PC-9 (cell line): ENCODE measurements around the gene TRIP6. TPM values are rescaled to one million over a fixed set of nuclear protein-coding genes. Genes with fewer than 3 reads are reported as not detected.

Experiments
- BruUV-seq: library from RNA; stranded (reverse); fragments of 400-500 nt; replicated peaks from 2 replicates; lab custom pipeline; 2021; lab: Mats Ljungman, UMichigan
- CTCF ChIA-PET: fragments of 300-600 bp; sonication (Branson Sonifier 250); formaldehyde crosslinking; loops from one replicate; lab custom pipeline; 2022; ENCODE audit warnings: antibody characterized with exemption; lab: Charles Lee
- POLR2A ChIA-PET: fragments of 300-600 bp; sonication (Branson Sonifier 250); formaldehyde crosslinking; loops from one replicate; lab custom pipeline; 2022; ENCODE audit warnings: antibody characterized with exemption; ENCODE audit not compliant: unreplicated experiment; lab: Charles Lee
- DNase-seq, 2 experiments: peaks; one replicate each; pipeline versions ENCODE4 v3.0.0 to v3.0.0-alpha.2; 2015 to 2022; ENCODE audit warnings: mixed read lengths in 1 of 2
- H2AFZ ChIP-seq: fragments of 200-600 bp; sonication (generic); 2 replicates; pipeline ENCODE4 v1.8.1; 2017; ENCODE audit warnings: antibody characterized with exemption
- H3F3A ChIP-seq: fragments of 200-600 bp; sonication (generic); 2 replicates; pipeline ENCODE4 v1.8.1; 2017; ENCODE audit warnings: antibody characterized with exemption, mild to moderate bottlenecking, low read depth; ENCODE audit not compliant: insufficient read depth
- H3K27ac ChIP-seq: fragments of 200-600 bp; sonication (generic); 2 replicates; pipeline ENCODE4 v1.6.1; 2016; ENCODE audit warnings: mixed run types
- H3K27me3 ChIP-seq: fragments of 200-600 bp; sonication (generic); 2 replicates; pipeline ENCODE4 v1.6.1; 2016; ENCODE audit warnings: low read depth, mixed run types; ENCODE audit not compliant: insufficient read depth
- H3K36me3 ChIP-seq: fragments of 200-600 bp; sonication (generic); 2 replicates; pipeline ENCODE4 v1.6.1; 2016; ENCODE audit warnings: low read depth, mixed run types
- H3K4me1 ChIP-seq: fragments of 200-600 bp; sonication (generic); replicated peaks from 2 replicates; pipeline ENCODE4 v1.6.1; 2016; ENCODE audit warnings: mixed run types; ENCODE audit not compliant: insufficient read depth
- H3K4me2 ChIP-seq: fragments of 200-600 bp; sonication (generic); 2 replicates; pipeline ENCODE4 v1.6.1; 2017; ENCODE audit warnings: mixed run types
- H3K4me3 ChIP-seq: fragments of 200-600 bp; sonication (generic); 2 replicates; pipeline ENCODE4 v1.6.1; 2016; ENCODE audit warnings: mixed run types
- H3K79me2 ChIP-seq: fragments of 200-600 bp; sonication (generic); 2 replicates; pipeline ENCODE4 v1.6.1; 2017; ENCODE audit warnings: low read depth, mixed run types
- H3K9me2 ChIP-seq: fragments of 200-600 bp; sonication (generic); 2 replicates; pipeline ENCODE4 v1.8.1; 2017; ENCODE audit warnings: mild to moderate bottlenecking; ENCODE audit not compliant: insufficient read depth
- H3K9me3 ChIP-seq: fragments of 200-600 bp; sonication (generic); 2 replicates; pipeline ENCODE4 v1.8.1; 2016; ENCODE audit warnings: low read depth; ENCODE audit not compliant: insufficient read depth
- H4K20me1 ChIP-seq: fragments of 200-600 bp; sonication (generic); 2 replicates; pipeline ENCODE4 v1.8.1; 2017; ENCODE audit not compliant: insufficient read depth
- CTCF ChIP-seq: fragments of 200-600 bp; sonication (generic); conservative IDR thresholded peaks from 2 replicates; pipeline ENCODE4 v1.6.1; 2017; ENCODE audit warnings: mixed run types, antibody characterized with exemption, mild to moderate bottlenecking, moderate library complexity
- EZH2 ChIP-seq: fragments of 200-600 bp; sonication (generic); IDR thresholded peaks from 2 replicates; pipeline ENCODE4 v1.8.0; 2017; ENCODE audit warnings: antibody characterized with exemption, low read depth
- intact Hi-C: fragments of 100-400 bp; cut with micrococcal nuclease; formaldehyde crosslinking; loops from one replicate; pipeline ENCODE4 v1.10.0; 2022; ENCODE audit not compliant: unreplicated experiment
- total RNA-seq: library from RNA; stranded (reverse); gene quantifications from 2 replicates; pipeline ENCODE4 v1.2.3, GENCODE V29; 2021

Gene TRIP6
- total RNA-seq, 1 experiment from 2014 or later = 89.3 TPM

- H3F3A ChIP-seq = peaks cover 14% of the 10 kb centered on the region
- H4K20me1 ChIP-seq = no peaks in the 10 kb centered on the region
- no peak overlapping the region for H3K4me3 ChIP-seq
- H2AFZ ChIP-seq = no peak overlapping the region
- TF ChIP-seq EZH2 (no peak), CTCF (no peak)
- no peaks in the 10 kb centered on the region for H3K36me3 ChIP-seq
- no peaks in the 10 kb centered on the region for H3K9me3 ChIP-seq
- intact Hi-C loops = no loop called here
- H3K79me2 ChIP-seq = no peaks in the 10 kb centered on the region
- DNase-seq = no peak
- ChIA-PET CTCF (no interaction called here), POLR2A (no interaction called here)
- H3K4me1 ChIP-seq = no peaks in the 10 kb centered on the region
- H3K4me2 ChIP-seq = no peak overlapping the region
- no peaks in the 10 kb centered on the region for H3K27me3 ChIP-seq
- no TSS peak for BruUV-seq
- H3K9me2 ChIP-seq = no peaks in the 10 kb centered on the region
- H3K27ac ChIP-seq = no peak overlapping the region
These were observed 6.2 kb upstream of the TRIP6 start for GRCh38 chr7:100860702-100861615.

- Histone ChIP-seq H3K9me2 (no peaks in the 10 kb centered on the region), H3F3A (peaks cover 19% of the 10 kb centered on the region), H3K4me2 (no peak overlapping the region), H2AFZ (no peak overlapping the region), H3K4me1 (peaks cover 5% of the 10 kb centered on the region; the same call in 1 of the 2 replicates), H3K79me2 (0 out of 2 replicates have a peak, but pooled peaks cover 1% of the 10 kb centered on the region), H3K27me3 (no peaks in the 10 kb centered on the region), H3K27ac (no peak overlapping the region), H3K36me3 (no peaks in the 10 kb centered on the region), H3K4me3 (no peak overlapping the region), H3K9me3 (no peaks in the 10 kb centered on the region), H4K20me1 (no peaks in the 10 kb centered on the region)
- intact Hi-C loops = no loop called here
- no peak for DNase-seq
- POLR2A ChIA-PET = no interaction called here
- CTCF ChIA-PET = no interaction called here
- TF ChIP-seq EZH2 (no peak), CTCF (no peak)
- no TSS peak for BruUV-seq
These were observed 5.6 kb upstream of the TRIP6 start for GRCh38 chr7:100861616-100861985.

GRCh38 chr7:100863406-100863950 lies 3.7 kb upstream of the TRIP6 start:
- POLR2A ChIA-PET = no interaction called here
- H3K4me2 ChIP-seq = no peak overlapping the region

More at GRCh38 chr7:100863406-100863950, 3.7 kb upstream of the TRIP6 start:
- Histone ChIP-seq H3K27me3 (no peaks in the 10 kb centered on the region), H3K9me2 (no peaks in the 10 kb centered on the region), H3K4me3 (no peak overlapping the region), H3F3A (peaks cover 23% of the 10 kb centered on the region), H3K79me2 (peaks cover 15% of the 10 kb centered on the region), H4K20me1 (no peaks in the 10 kb centered on the region), H3K4me1 (peaks cover 13% of the 10 kb centered on the region), H2AFZ (no peak overlapping the region), H3K9me3 (no peaks in the 10 kb centered on the region), H3K36me3 (no peaks in the 10 kb centered on the region), H3K27ac (no peak overlapping the region)
- BruUV-seq = no TSS peak
- intact Hi-C loops = no loop called here
- CTCF ChIA-PET = no interaction called here
- DNase-seq = no peak
- TF ChIP-seq EZH2 = no peak
- TF ChIP-seq CTCF = no peak
